HCT116 (cell line): ENCODE data around the gene UBE2G2. TPM values are rescaled to one million over a fixed set of nuclear protein-coding genes. Genes with fewer than 3 reads are reported as not detected.

Experiments
- ATAC-seq: fragments of 200-7000 bp; cut with Tn5 transposase; 2 replicates; pipeline ENCODE4 v1.9.1; 2020; ENCODE audit warnings: mild to moderate bottlenecking, moderate library complexity
- BruUV-seq: library from RNA; stranded (reverse); fragments of 400-500 nt; replicated peaks from 2 replicates; lab custom pipeline; 2021; lab: Mats Ljungman, UMichigan
- CTCF ChIA-PET: fragments of 300-600 bp; sonication (Branson Sonifier 250); formaldehyde crosslinking; loops from one replicate; lab custom pipeline; 2021; ENCODE audit warnings: antibody characterized with exemption; lab: Charles Lee
- POLR2A ChIA-PET: fragments of 300-600, 350-600 bp; sonication (Branson Sonifier 250); formaldehyde crosslinking; loops from one replicate; lab custom pipeline; 2021; ENCODE audit warnings: antibody characterized with exemption; lab: Charles Lee
- RAD21 ChIA-PET, 2 experiments: fragments of 300-600 bp; sonication (Branson Sonifier 250); formaldehyde crosslinking; loops; one replicate each; lab custom pipeline; 2023; ENCODE audit warnings: low total read pairs in 2 of 2; ENCODE audit not compliant: uncharacterized antibody in 2 of 2, unreplicated experiment in 2 of 2, low non-redundant PET in 1 of 2; lab: Charles Lee
- DNase-seq: peaks from one replicate; pipeline ENCODE4 v3.0.0-alpha.2; 2010; ENCODE audit warnings: low read depth, low spot score
- H2AFZ ChIP-seq: fragments of 200-600 bp; shearing (Covaris generic), sonication (generic); 2 replicates; pipeline ENCODE4 v1.6.1; 2017; ENCODE audit warnings: low read depth, mixed run types, mixed read lengths, antibody characterized with exemption, low read length; ENCODE audit not compliant: poor library complexity, severe bottlenecking
- H3K27ac ChIP-seq: 2 replicates; pipeline ENCODE4 v1.5.1; 2012; ENCODE audit warnings: low read depth, low read length
- H3K27me3 ChIP-seq: fragments of 200-600 bp; sonication (generic); 2 replicates; pipeline ENCODE4 v1.6.1; 2016; ENCODE audit warnings: mixed run types, low read length, mixed read lengths; ENCODE audit not compliant: insufficient read depth
- H3K36me3 ChIP-seq, 2 experiments: fragments of 200-500 bp in 1 of 2; fragments of 200-600 bp in 1 of 2; sonication (Bioruptor generic) in 1 of 2; sonication (generic) in 1 of 2; 2 replicates each; pipeline versions ENCODE4 v1.5.1 to v1.6.1; 2014 to 2016; ENCODE audit warnings: low read length in 2 of 2, inconsistent platforms in 1 of 2, mixed read lengths in 1 of 2, mixed run types in 1 of 2; ENCODE audit not compliant: insufficient read depth in 2 of 2, control insufficient read depth in 1 of 2
- H3K4me1 ChIP-seq, 2 experiments: fragments of 200-600 bp in 1 of 2; sonication (generic) in 1 of 2; 2 replicates each; pipeline versions ENCODE4 v1.5.1 to v1.6.1; 2012 to 2017; ENCODE audit warnings: low read length in 2 of 2, inconsistent platforms in 1 of 2, mild to moderate bottlenecking in 1 of 2, mixed read lengths in 1 of 2, mixed run types in 1 of 2, moderate library complexity in 1 of 2; ENCODE audit not compliant: insufficient read depth in 2 of 2, control insufficient read depth in 1 of 2
- H3K4me2 ChIP-seq: fragments of 200-600 bp; sonication (generic); 2 replicates; pipeline ENCODE4 v1.6.1; 2017; ENCODE audit warnings: mixed run types, low read length, mixed read lengths
- H3K4me3 ChIP-seq, 2 experiments: fragments of 200-600 bp in 1 of 2; sonication (generic) in 1 of 2; replicated peaks in 1 of 2; 2 replicates each; pipeline ENCODE4 v1.5.1; 2011 to 2016; ENCODE audit warnings: low read length in 2 of 2, control low read depth in 1 of 2, low read depth in 1 of 2, mild to moderate bottlenecking in 1 of 2, mixed read lengths in 1 of 2, mixed run types in 1 of 2
- H3K79me2 ChIP-seq: fragments of 200-600 bp; sonication (generic); 2 replicates; pipeline ENCODE4 v1.6.1; 2017; ENCODE audit warnings: mild to moderate bottlenecking, mixed run types, low read length, moderate library complexity, mixed read lengths; ENCODE audit not compliant: insufficient read depth
- H3K9ac ChIP-seq: fragments of 200-600 bp; sonication (generic); 2 replicates; pipeline ENCODE4 v1.6.1; 2016; ENCODE audit warnings: low read length, mixed read lengths
- H3K9me2 ChIP-seq: fragments of 200-600 bp; sonication (generic), shearing (Covaris generic); 2 replicates; pipeline ENCODE4 v1.6.1; 2017; ENCODE audit warnings: mixed run types, mild to moderate bottlenecking, moderate library complexity; ENCODE audit not compliant: insufficient read depth
- H3K9me3 ChIP-seq, 2 experiments: fragments of 200-500 bp in 1 of 2; fragments of 200-600 bp in 1 of 2; sonication (Bioruptor generic) in 1 of 2; sonication (generic) in 1 of 2; 2 replicates each; pipeline ENCODE4 v1.6.1; 2014 to 2017; ENCODE audit warnings: low read length in 2 of 2, mixed read lengths in 2 of 2, inconsistent platforms in 1 of 2, low read depth in 1 of 2, mild to moderate bottlenecking in 1 of 2, mixed run types in 1 of 2, moderate library complexity in 1 of 2; ENCODE audit not compliant: control insufficient read depth in 1 of 2, insufficient read depth in 1 of 2
- H4K20me1 ChIP-seq: fragments of 200-600 bp; sonication (generic), shearing (Covaris generic); 2 replicates; pipeline ENCODE4 v1.6.1; 2017; ENCODE audit warnings: mixed run types, mild to moderate bottlenecking, moderate library complexity; ENCODE audit not compliant: insufficient read depth
- CBX3 ChIP-seq: IDR thresholded peaks from 2 replicates; pipeline ENCODE4 v1.6.1; 2012; ENCODE audit warnings: low read depth
- CEBPB ChIP-seq: IDR thresholded peaks from 2 replicates; pipeline ENCODE4 v1.6.1; 2012; ENCODE audit warnings: low read depth
- CTCF ChIP-seq, 3 experiments: fragments of 200-600 bp in 1 of 3; sonication (generic) in 1 of 3; IDR thresholded peaks in 2 of 3; conservative IDR thresholded peaks in 1 of 3; 2 replicates each; pipeline ENCODE4 v1.5.1; 2012 to 2017; ENCODE audit warnings: low read depth in 2 of 3, low read length in 2 of 3, antibody characterized with exemption in 1 of 3, borderline replicate concordance in 1 of 3, control low read depth in 1 of 3, mild to moderate bottlenecking in 1 of 3, mixed read lengths in 1 of 3, mixed run types in 1 of 3, moderate library complexity in 1 of 3; ENCODE audit not compliant: insufficient read depth in 1 of 3
- ELF1 ChIP-seq: IDR thresholded peaks from 2 replicates; pipeline ENCODE4 v1.6.1; 2012; ENCODE audit warnings: low read depth, borderline replicate concordance
- EZH2 ChIP-seq: fragments of 200-600 bp; sonication (generic); IDR thresholded peaks from 2 replicates; pipeline ENCODE4 v1.6.1; 2017; ENCODE audit warnings: antibody characterized with exemption, mixed run types
- EZH2phosphoT487 ChIP-seq: fragments of 200-600 bp; IDR thresholded peaks from 2 replicates; pipeline ENCODE4 v1.6.1; 2018; ENCODE audit warnings: antibody characterized with exemption, borderline replicate concordance
- POLR2AphosphoS5 ChIP-seq: IDR thresholded peaks from 2 replicates; pipeline ENCODE4 v1.6.1; 2011; ENCODE audit warnings: mild to moderate bottlenecking, low read depth, low read length, moderate library complexity
- RAD21 ChIP-seq: IDR thresholded peaks from 2 replicates; pipeline ENCODE4 v1.6.1; 2012; ENCODE audit warnings: low read depth, mild to moderate bottlenecking
- SIN3A ChIP-seq: IDR thresholded peaks from 2 replicates; pipeline ENCODE4 v1.6.1; 2012; ENCODE audit warnings: low read depth
- SP1 ChIP-seq: IDR thresholded peaks from 2 replicates; pipeline ENCODE4 v1.6.1; 2012; ENCODE audit warnings: low read depth
- TCF7L2 ChIP-seq: IDR thresholded peaks from 2 replicates; pipeline ENCODE4 v1.7.0; 2011; ENCODE audit warnings: borderline replicate concordance, inconsistent platforms; ENCODE audit not compliant: insufficient read depth, insufficient read length; ENCODE audit errors: extremely low read depth
- ZBTB33 ChIP-seq: IDR thresholded peaks from 2 replicates; pipeline ENCODE4 v1.6.1; 2011; ENCODE audit warnings: mild to moderate bottlenecking, low read length, moderate library complexity; ENCODE audit not compliant: insufficient replicate concordance; ENCODE audit errors: extremely low read depth
- ZNF274 ChIP-seq: fragments of 200-500 bp; sonication (Bioruptor generic); IDR thresholded peaks from 2 replicates; pipeline ENCODE4 v1.6.1; 2014; ENCODE audit warnings: mild to moderate bottlenecking, low read depth, low read length, inconsistent platforms
- intact Hi-C: fragments of 100-400 bp; cut with micrococcal nuclease; formaldehyde crosslinking; loops from 2 replicates; pipeline ENCODE4 v1.10.0; 2022
- total RNA-seq: library from RNA; stranded (reverse); gene quantifications from one replicate; pipeline ENCODE4 v1.2.1, GENCODE V29; 2021; ENCODE audit not compliant: unreplicated experiment
- TF ChIP-seq, protein P1 (sequence below): IDR thresholded peaks from 2 replicates; pipeline ENCODE4 v1.6.1; 2012
- TF ChIP-seq, protein P2 (sequence below): IDR thresholded peaks from 2 replicates; pipeline ENCODE4 v1.6.1; 2012

Gene UBE2G2
- total RNA-seq, 1 experiment from 2014 or later, result 86.5 TPM

DNA sequence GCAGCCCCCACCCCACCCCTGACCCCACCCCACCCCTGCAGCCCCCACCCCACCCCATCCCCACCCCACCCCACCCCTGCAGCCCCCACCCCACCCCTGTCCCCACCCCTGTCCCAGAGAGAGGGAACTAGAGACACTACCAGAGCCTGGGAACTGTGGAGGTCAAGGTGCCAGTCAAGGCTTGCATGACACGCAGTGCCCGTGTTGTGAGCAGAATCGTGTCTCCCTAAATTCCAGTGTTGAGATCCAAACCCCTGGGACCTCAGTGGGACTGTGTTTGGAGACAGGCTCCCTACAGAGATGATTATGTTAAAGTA lies 34.7 kb upstream of the UBE2G2 start:
- ChIA-PET RAD21 (no interaction called here), CTCF (no interaction called here), POLR2A (no interaction called here)
- BruUV-seq, result no TSS peak
- no peaks in the 10 kb centered on the region for H3K9me2 ChIP-seq
- TF ChIP-seq, protein P1, sequence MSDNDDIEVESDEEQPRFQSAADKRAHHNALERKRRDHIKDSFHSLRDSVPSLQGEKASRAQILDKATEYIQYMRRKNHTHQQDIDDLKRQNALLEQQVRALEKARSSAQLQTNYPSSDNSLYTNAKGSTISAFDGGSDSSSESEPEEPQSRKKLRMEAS, result no peak
- TF ChIP-seq SIN3A, result no peak
- no peak for TF ChIP-seq CBX3
- TF ChIP-seq ZNF274, result no peak
- no peak for TF ChIP-seq POLR2AphosphoS5
- no peak for TF ChIP-seq CEBPB
- no peak for TF ChIP-seq TCF7L2
- no peak for TF ChIP-seq SP1
- TF ChIP-seq, protein P2, sequence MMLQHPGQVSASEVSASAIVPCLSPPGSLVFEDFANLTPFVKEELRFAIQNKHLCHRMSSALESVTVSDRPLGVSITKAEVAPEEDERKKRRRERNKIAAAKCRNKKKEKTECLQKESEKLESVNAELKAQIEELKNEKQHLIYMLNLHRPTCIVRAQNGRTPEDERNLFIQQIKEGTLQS, result no peak
- no peak for TF ChIP-seq ELF1
- no peak for TF ChIP-seq EZH2phosphoT487
- TF ChIP-seq ZBTB33, result no peak
- no peak for TF ChIP-seq CTCF (IDR thresholded peaks at IDR 0.05 in 2 of 3, conservative IDR thresholded peaks at IDR 0.05 in 1 of 3; ENCODE audit: borderline replicate concordance in 1 of 3, insufficient read depth in 1 of 3, low read depth in 2 of 3, low read length in 2 of 3)
- TF ChIP-seq EZH2, result no peak
- no peak for TF ChIP-seq RAD21
- 0 out of 2 replicates have a peak overlapping the region, but pooled peaks have one; percentile 7 for H3K4me2 ChIP-seq
- no peak overlapping the region for H2AFZ ChIP-seq
- no peak overlapping the region for H3K4me3 ChIP-seq
- H3K4me1 ChIP-seq, result peaks cover 2 to 10% of the 10 kb centered on the region in 2 experiments; a peak in 1 of 4 replicates
- H3K36me3 ChIP-seq, result no peaks in the 10 kb centered on the region
- ATAC-seq (no peak), DNase-seq (no peak)
- H3K9ac ChIP-seq, result no peak overlapping the region
- no peaks in the 10 kb centered on the region for H3K27me3 ChIP-seq
- H3K9me3 ChIP-seq, result no peaks in the 10 kb centered on the region
- H3K27ac ChIP-seq, result no peak overlapping the region
- intact Hi-C loops, result no loop called here
- no peaks in the 10 kb centered on the region for H3K79me2 ChIP-seq
- H4K20me1 ChIP-seq, result no peaks in the 10 kb centered on the region
